Ishikawa (cell line): ENCODE data around the gene GDPD5.

Experiments used
- CEBPB ChIP-seq: IDR thresholded peaks from 2 replicates; pipeline ENCODE4 v1.6.1; 2012
- EGR1 ChIP-seq: IDR thresholded peaks from 2 replicates; pipeline ENCODE4 v1.6.1; 2012
- EP300 ChIP-seq: IDR thresholded peaks from 2 replicates; pipeline ENCODE4 v1.6.1; 2012; ENCODE audit warnings: borderline replicate concordance
- RAD21 ChIP-seq: IDR thresholded peaks from 2 replicates; pipeline ENCODE4 v1.6.1; 2012; ENCODE audit warnings: low read depth
- TCF12 ChIP-seq: IDR thresholded peaks from 2 replicates; pipeline ENCODE4 v1.6.1; 2012; ENCODE audit warnings: low read depth
- TF ChIP-seq, protein P1 (sequence below): IDR thresholded peaks from 2 replicates; pipeline ENCODE4 v1.6.1; 2012; ENCODE audit warnings: low read depth, mild to moderate bottlenecking

- no peak for TF ChIP-seq EP300
- TF ChIP-seq, protein P1, sequence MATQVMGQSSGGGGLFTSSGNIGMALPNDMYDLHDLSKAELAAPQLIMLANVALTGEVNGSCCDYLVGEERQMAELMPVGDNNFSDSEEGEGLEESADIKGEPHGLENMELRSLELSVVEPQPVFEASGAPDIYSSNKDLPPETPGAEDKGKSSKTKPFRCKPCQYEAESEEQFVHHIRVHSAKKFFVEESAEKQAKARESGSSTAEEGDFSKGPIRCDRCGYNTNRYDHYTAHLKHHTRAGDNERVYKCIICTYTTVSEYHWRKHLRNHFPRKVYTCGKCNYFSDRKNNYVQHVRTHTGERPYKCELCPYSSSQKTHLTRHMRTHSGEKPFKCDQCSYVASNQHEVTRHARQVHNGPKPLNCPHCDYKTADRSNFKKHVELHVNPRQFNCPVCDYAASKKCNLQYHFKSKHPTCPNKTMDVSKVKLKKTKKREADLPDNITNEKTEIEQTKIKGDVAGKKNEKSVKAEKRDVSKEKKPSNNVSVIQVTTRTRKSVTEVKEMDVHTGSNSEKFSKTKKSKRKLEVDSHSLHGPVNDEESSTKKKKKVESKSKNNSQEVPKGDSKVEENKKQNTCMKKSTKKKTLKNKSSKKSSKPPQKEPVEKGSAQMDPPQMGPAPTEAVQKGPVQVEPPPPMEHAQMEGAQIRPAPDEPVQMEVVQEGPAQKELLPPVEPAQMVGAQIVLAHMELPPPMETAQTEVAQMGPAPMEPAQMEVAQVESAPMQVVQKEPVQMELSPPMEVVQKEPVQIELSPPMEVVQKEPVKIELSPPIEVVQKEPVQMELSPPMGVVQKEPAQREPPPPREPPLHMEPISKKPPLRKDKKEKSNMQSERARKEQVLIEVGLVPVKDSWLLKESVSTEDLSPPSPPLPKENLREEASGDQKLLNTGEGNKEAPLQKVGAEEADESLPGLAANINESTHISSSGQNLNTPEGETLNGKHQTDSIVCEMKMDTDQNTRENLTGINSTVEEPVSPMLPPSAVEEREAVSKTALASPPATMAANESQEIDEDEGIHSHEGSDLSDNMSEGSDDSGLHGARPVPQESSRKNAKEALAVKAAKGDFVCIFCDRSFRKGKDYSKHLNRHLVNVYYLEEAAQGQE, result no peak
- no peak for TF ChIP-seq RAD21
- TF ChIP-seq CEBPB, result no peak
- no peak for TF ChIP-seq EGR1
- no peak for TF ChIP-seq TCF12
These were observed 136.5 kb downstream of the GDPD5 start for GRCh38 chr11:75389276-75389605.
